HG02678 (cell line): ENCODE measurements around the gene RBX1.
"Not testable (repeated sequence)": the region's sequence is repeated elsewhere in the genome, so short reads cannot be mapped to it uniquely, and the experiment has no call there.

ENCODE experiments used
- ATAC-seq: cut with Tn5 transposase; IDR thresholded peaks from one replicate; pipeline ENCODE4 v1.9.1; 2021; ENCODE audit warnings: mild to moderate bottlenecking, moderate library complexity; ENCODE audit not compliant: unreplicated experiment

RBX1 gene

GRCh38 chr22:40967111-40967760 lies 16.1 kb downstream of the RBX1 start:
- ATAC-seq = no peak

- no peak for ATAC-seq
Observed at GRCh38 chr22:40972587-40972986, 21.4 kb downstream of the RBX1 start.

- ATAC-seq = no peak
Observed at GRCh38 chr22:40973144-40973543, 22.0 kb downstream of the RBX1 start.

- no peak for ATAC-seq
Observed at GRCh38 chr22:40975366-40975765, 24.2 kb downstream of the RBX1 start.

- no peak for ATAC-seq
Observed at GRCh38 chr22:40976866-40977700, 25.9 kb downstream of the RBX1 start.

GRCh38 chr22:40979198-40979597 lies 28.0 kb downstream of the RBX1 start:
- no peak for ATAC-seq

- ATAC-seq = no peak
Observed at GRCh38 chr22:40979871-40980270, 28.7 kb downstream of the RBX1 start.

GRCh38 chr22:40982482-40983385 lies 31.6 kb downstream of the RBX1 start:
- ATAC-seq = no peak

- no peak for ATAC-seq
Observed at GRCh38 chr22:40991298-40991697, 40.1 kb downstream of the RBX1 start.

- ATAC-seq = no peak
Observed at GRCh38 chr22:40995821-40996220, 44.6 kb downstream of the RBX1 start.

GRCh38 chr22:40997520-40997919 lies 46.3 kb downstream of the RBX1 start:
- no peak for ATAC-seq

- no peak for ATAC-seq
Observed at GRCh38 chr22:41000040-41000565, 48.9 kb downstream of the RBX1 start.

GRCh38 chr22:41000941-41001721 lies 50.0 kb downstream of the RBX1 start:
- no peak for ATAC-seq

- ATAC-seq = no peak
Observed at GRCh38 chr22:41001722-41002122, 50.5 kb downstream of the RBX1 start.

- not testable (repeated sequence) for ATAC-seq
Observed at GRCh38 chr22:41002386-41002785, 51.2 kb downstream of the RBX1 start.

- ATAC-seq = no peak
Observed at GRCh38 chr22:41003066-41003465, 51.9 kb downstream of the RBX1 start.

- no peak for ATAC-seq
Observed at GRCh38 chr22:41003976-41004375, 52.8 kb downstream of the RBX1 start.

- ATAC-seq = no peak
Observed at GRCh38 chr22:41009222-41009948, 58.2 kb downstream of the RBX1 start.

GRCh38 chr22:41015003-41015402 lies 63.8 kb downstream of the RBX1 start:
- no peak for ATAC-seq
